NCI-H146 treated with DMSO at 0.1 percent for 48 hours (cell line): ENCODE data around the gene PTTG1IP2.

Experiments
- DNase-seq: peaks from one replicate; lab custom pipeline; 2025; ENCODE audit not compliant: unreplicated experiment; lab: John Stamatoyannopoulos, UW

The PTTG1IP2 gene

GRCh38 chr7:90474284-90475210, 5.1 kb downstream of the PTTG1IP2 start:
- no peak for DNase-seq

- DNase-seq, result no peak
Measured at GRCh38 chr7:90483251-90483650, 13.8 kb downstream of the PTTG1IP2 start.

- no peak for DNase-seq
Measured at GRCh38 chr7:90484706-90485105, 15.3 kb downstream of the PTTG1IP2 start.

- DNase-seq, result no peak
Measured at GRCh38 chr7:90485734-90486316, 16.4 kb downstream of the PTTG1IP2 start.

- no peak for DNase-seq
Measured at GRCh38 chr7:90487808-90488207, 18.4 kb downstream of the PTTG1IP2 start.

- no peak for DNase-seq
Measured at GRCh38 chr7:90488220-90488619, 18.8 kb downstream of the PTTG1IP2 start.

GRCh38 chr7:90492250-90492649, 22.8 kb downstream of the PTTG1IP2 start:
- DNase-seq, result no peak

- DNase-seq, result no peak
Measured at GRCh38 chr7:90495241-90495640, 25.8 kb downstream of the PTTG1IP2 start.

- no peak for DNase-seq
Measured at GRCh38 chr7:90502539-90502938, 33.1 kb downstream of the PTTG1IP2 start.

- no peak for DNase-seq
Measured at GRCh38 chr7:90503367-90503766, 33.9 kb downstream of the PTTG1IP2 start.

- no peak for DNase-seq
Measured at GRCh38 chr7:90507692-90508091, 38.3 kb downstream of the PTTG1IP2 start.

GRCh38 chr7:90511776-90512175, 42.3 kb downstream of the PTTG1IP2 start:
- no peak for DNase-seq

GRCh38 chr7:90512821-90513254, 43.4 kb downstream of the PTTG1IP2 start:
- DNase-seq, result no peak

- DNase-seq, result no peak
Measured at GRCh38 chr7:90516257-90516656, 46.8 kb downstream of the PTTG1IP2 start.

GRCh38 chr7:90518630-90519029, 49.2 kb downstream of the PTTG1IP2 start:
- no peak for DNase-seq

GRCh38 chr7:90520484-90520883, 51.0 kb downstream of the PTTG1IP2 start:
- DNase-seq, result no peak

- no peak for DNase-seq
Measured at GRCh38 chr7:90530263-90530662, 60.8 kb downstream of the PTTG1IP2 start.

GRCh38 chr7:90532231-90532929, 62.9 kb downstream of the PTTG1IP2 start:
- no peak for DNase-seq

GRCh38 chr7:90536449-90536848, 67.0 kb downstream of the PTTG1IP2 start:
- DNase-seq, result no peak

GRCh38 chr7:90538405-90538804, 69.0 kb downstream of the PTTG1IP2 start:
- no peak for DNase-seq

GRCh38 chr7:90540406-90540805, 71.0 kb downstream of the PTTG1IP2 start:
- DNase-seq, result no peak

GRCh38 chr7:90551036-90551435, 81.6 kb downstream of the PTTG1IP2 start:
- no peak for DNase-seq
